ENCODE measurements around the gene RPP38.

RPP38 gene

DNA sequence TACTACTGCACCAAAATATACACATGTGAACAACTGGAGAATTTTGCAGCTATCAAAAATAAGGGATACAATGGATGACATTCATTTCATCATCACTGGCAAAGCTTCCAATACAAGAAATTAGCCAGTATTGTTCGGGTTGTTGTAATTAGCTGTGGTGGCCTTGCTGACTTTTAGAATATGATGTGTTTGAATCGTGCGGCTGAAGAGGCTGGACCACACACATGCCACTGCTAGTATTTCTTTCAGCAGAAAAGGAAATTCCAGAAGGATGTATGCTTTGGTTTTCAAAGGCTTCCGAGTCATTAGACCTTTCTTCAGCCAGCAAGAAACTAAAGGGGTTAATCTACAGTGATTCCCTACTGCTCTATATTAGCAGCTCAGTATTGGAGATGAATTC, 16.6 kb downstream of the RPP38 start:
- no peak for DNase-seq

GRCh38 chr10:15116225-15116624, 19.1 kb downstream of the RPP38 start:
- no peak for DNase-seq

DNA sequence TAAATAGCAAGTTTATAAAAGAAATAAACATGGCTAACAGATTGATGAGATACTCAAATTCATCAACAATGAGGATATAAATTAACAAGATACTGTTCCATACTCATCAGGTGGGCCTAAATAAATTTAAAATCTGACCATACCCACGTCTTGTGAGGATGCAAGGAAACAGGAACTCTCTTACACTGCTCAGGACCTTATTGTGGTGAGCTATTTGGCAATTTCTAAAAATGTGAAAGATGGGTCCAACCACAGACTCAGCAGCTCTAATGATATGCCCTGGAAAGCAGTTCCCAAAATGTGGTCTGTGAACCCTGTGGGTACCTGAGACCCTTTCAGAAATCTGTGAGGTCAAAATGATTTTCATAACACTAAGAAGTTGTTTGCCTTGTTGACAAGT, 21.5 kb downstream of the RPP38 start:
- no peak for DNase-seq

GRCh38 chr10:15120523-15120922, 23.4 kb downstream of the RPP38 start:
- DNase-seq = no peak

- DNase-seq = no peak
Measured at GRCh38 chr10:15121707-15122106, 24.6 kb downstream of the RPP38 start.

DNA sequence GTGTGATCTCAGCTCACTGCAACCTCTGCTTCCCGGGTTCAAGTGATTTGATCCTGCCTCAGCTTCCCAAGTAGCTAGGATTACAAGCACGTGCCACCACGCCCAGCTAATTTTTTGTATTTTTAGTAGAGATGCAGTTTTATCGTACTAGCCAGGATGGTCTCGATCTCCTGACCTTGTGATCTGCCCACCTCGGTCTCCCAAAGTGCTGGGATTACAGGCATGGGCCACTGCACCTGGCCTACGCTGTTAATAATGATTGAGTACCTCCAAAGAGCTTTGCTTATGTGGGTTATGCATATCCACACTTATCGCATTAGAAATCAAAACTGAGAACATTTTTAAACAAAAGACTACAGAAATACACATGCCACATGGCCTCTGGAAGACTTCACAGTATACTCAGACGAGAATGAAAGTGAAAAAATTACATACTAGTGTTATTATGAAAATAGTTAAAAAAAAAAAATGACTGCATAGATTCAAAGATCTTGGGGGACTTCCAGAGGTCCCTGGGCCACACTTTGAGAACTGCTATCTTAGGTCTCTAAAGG, 25.4 kb downstream of the RPP38 start:
- no peak for DNase-seq

DNA sequence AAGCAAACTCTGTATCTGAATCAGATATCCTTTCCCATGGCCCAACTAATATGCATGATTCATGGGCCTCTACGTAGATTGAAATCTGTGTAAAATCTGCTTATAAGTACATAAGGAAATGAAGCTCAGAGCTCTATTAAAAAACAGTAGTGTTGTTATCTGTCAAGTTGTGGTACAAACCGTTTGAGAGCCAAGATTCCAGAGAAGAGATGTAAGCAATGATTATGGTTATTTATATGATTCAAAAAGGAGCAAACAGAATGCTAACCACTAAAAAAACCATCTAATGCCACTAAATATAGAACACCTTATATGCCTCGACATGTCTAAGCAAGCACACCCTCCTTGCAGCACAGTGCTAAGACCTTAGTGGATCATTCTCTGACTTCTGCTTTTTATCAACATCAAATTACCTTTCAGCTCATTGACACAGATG, 26.6 kb downstream of the RPP38 start:
- no peak for DNase-seq

DNA sequence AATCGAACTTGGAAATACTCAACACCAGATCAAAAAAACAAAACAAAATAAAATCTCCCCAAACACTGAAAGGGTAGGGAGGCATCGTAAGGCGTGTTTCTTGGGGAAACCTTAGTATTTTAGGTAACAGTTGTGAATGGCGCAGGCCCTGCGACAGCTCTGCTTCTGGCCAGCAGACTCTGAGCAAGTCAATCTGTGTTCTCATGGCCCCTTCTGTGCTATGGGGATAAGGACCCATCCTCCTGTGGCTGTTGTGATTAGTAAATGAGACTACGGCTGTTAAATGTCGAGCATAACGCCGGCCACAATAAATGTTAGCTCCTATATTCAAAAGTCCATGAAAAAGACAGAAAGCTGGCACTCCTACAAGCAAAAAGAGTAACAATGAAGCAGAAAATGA, 27.0 kb downstream of the RPP38 start:
- no peak for DNase-seq

GRCh38 chr10:15124908-15125307, 27.8 kb downstream of the RPP38 start:
- DNase-seq = no peak

DNA sequence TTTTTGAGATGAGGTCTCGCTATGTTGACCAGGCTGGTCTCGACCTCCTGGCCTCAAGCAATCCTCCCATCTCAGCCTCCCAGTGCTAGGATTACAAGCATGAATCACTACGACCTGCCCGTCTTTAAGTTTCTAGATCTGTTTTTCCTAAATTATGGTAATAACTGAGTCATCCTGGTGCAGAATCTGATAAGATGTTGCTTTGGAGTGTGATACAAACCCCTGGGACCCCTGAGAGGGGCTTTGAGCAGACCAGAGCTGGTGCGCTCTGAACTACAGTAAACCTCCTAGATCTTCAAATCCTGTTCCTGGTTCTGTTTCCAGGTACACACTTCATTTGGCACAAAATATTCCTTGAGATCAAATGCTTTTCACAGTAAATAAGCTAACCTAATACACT, 34.2 kb downstream of the RPP38 start:
- no peak for DNase-seq

DNA sequence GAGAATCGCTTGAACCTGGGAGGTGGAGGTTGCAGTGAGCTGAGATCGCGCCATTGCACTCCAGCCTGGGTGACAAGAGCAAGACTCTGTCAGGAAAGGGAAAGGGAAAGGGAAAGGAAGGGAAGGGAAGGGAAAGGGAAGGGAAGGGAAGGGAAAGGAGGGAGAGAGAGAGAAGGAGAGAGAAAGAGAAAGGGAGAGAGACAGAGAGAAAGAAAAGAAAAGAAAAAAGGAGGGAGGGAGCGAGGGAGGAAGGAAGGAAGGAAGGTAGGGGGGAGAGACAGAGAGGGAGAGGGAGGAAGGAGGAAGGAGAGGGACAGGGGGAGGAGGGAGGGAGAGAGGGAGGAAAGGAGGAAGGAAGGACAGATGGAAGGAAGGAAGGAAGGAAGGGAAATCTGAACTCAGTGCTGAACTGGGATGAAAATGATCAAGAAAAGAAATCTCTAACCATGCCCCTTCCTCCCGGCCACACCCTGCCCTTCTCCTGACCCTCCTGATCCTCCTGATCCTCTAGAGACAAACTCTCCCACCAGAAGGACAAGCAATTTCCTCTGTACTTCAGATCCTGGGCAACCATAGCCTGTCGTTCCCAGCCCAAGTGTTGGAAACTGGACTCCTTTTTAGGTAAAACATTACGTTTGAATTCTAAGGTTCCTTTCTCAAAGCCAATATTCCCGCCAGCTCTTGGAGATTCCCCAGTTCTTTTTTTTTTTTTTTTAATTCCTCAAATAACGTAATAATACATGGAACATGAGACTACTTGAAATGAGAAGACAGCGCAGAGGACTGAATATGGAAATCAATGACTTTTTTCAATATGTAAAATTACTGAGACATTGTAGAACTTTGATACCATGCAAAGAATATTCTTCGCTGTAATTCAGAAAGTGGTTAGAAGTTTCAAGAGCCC, 39.2 kb downstream of the RPP38 start:
- DNase-seq = no peak

GRCh38 chr10:15137036-15137359, 39.8 kb downstream of the RPP38 start:
- DNase-seq = no peak

DNA sequence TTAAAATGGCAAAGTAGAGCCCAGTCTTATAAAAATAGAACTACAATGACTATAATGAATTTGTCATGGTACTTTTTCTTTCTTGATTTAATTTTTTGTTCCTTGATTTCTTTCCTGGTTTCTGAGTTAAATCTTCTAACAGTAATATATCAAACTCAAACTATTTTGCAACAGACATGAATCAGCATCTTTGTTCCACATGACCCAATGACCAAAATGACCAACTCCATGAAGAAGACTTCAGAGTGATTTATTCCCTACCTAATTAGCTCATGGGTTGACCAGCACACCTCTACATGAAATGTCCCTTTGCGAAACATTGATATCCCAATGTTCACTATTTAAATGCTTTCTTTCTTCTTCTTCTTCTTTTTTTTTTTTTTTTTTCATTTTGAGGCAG, 40.5 kb downstream of the RPP38 start:
- no peak for DNase-seq

DNA sequence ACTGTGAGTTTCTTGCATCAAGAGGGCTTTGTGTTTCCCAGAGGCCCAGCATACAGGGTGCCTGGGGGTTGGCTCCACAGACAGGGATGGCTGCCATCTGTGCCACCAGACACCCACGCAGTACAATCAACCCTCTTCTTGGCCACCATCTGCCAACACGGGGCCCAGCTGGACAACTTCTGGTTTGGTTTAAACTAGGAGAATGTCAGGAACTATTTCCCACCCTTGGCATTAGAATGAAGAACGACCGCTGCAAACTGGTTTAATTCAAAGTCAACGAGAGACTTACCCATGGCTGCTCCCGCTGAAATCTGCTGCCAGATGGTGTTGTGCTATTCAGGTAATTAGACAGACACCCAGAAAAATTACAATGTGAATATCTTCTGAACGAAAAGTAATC, 43.5 kb downstream of the RPP38 start:
- DNase-seq = no peak

DNA sequence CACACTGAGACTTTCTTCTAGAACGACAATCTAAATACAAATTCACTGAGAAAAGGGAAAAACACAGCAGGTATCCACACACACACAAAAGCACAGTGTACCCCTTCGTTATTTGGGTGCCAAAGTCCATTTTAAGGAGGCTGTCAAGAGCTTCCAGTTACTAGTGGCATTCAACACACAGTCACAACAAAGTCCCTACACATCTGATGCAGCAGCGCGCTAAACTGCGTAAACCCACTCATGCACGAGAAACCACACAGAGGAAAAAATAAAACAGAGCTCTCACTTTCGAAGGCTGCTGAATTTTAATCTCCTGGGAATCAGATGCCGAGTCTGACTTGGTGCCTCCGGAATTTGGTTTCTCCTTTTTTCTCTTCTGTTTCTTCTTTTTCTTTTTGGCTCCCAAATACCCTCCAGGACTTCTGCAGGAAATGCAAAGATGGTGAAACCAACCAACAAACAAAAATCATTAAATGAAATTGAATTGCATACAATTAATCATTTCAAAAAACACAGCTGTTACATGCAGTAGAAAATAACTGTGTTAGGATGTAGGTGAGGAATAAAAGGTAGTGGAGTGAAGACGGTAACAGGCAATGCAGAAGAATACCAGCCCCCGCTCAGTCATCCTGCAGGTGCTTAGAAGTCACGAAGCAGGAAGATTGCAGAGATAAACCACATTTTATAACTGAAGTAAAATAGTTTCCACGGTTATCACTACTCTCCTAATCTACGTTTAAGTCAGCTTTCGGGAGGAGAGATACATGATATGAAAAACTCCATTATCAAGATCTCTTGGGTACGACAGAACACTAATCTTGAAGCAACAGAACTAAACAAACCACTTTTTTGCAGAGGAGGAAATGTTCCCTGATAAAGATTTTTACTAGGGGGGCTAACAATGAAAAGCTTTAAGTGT, 44.2 kb downstream of the RPP38 start:
- peak; percentile 51 for DNase-seq

GRCh38 chr10:15144788-15145187, 47.6 kb downstream of the RPP38 start:
- DNase-seq = no peak

GRCh38 chr10:15146366-15146765, 49.2 kb downstream of the RPP38 start:
- DNase-seq = no peak

GRCh38 chr10:15147594-15148392, 50.6 kb downstream of the RPP38 start:
- DNase-seq = no peak

DNA sequence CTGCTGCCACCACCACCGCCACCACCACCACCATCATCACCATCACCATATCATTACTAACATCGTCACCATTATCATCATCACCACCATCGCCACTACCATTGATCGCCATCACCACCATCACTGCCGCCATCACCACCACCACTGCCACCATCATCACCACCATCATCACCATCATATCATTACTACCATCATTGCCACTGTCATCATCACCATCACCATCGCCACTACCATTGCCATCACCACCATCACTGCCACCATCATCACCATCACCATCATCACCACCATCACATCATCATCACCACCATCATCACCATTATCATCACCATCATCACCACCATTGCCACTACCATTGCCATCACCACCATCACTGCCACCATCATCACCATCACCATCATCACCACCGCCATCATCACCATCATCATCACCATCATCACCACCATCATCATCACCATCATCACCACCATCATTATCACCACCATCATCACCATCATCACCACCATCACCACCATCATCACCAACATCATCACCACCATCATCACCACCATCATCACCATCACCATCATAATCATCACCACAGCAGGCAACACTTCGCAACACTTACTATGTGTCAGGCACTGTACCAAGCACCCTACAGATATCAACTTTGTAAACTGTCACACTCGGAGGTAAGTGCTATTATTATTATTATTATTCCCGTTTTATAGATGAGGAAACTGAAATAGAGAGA, 52.1 kb downstream of the RPP38 start:
- DNase-seq = no peak

DNA sequence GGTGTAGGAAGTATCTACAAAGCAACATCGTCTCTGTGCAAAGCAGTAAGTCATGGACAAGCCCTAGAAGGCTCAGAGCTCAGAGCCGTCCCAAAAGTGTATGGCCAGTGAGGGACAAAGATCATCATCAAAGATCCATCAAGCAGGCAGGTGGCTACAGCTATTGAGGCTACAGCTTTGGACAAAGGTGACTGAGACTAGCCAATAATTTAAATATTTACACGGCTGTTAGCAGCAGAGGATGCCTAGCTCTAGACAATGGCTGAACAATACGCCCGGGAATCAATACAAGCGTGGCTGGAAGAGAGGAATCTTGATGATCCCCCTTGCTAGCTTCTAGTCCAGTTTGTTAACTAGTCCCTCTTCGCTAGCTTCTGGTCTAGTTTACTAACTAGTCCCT, 53.4 kb downstream of the RPP38 start:
- DNase-seq = no peak

GRCh38 chr10:15152556-15152955, 55.4 kb downstream of the RPP38 start:
- DNase-seq = no peak
